ENCODE results near the gene RELB. TPM values are rescaled to one million over a fixed set of nuclear protein-coding genes. Genes with fewer than 3 reads are reported as not detected.

Gene RELB
- total and polyA plus RNA-seq, 7 donors = 6.5 to 44.0 (median 13.2) TPM

GRCh38 chr19:45076851-45077730 is 75.8 kb downstream of the RELB start:
- TF ChIP-seq CTCF (IDR thresholded peaks at IDR 0.05) = no peak
- WGBS, 3 donors = 82 to 85% (median 84%) methylated on average over 15 of the region's 15 CpGs
- intact Hi-C loops (cut with DNase I) = no loop called here
- Histone ChIP-seq H3K4me3 (peak overlapping the region; percentile 67), H3K36me3 (ENCODE audit: insufficient read depth in 1 of 2, low read depth in 1 of 2) (peaks cover 0 to 18% of the 10 kb centered on the region in 2 donors), H3K4me1 (peaks cover 24% of the 10 kb centered on the region), H3K27me3 (ENCODE audit: insufficient read depth in 3 of 3, low read length in 2 of 3) (no peaks in the 10 kb centered on the region), H3K27ac (peak overlapping the region; percentile 41), H3K9me3 (no peaks in the 10 kb centered on the region)
- ATAC-seq (no peak), DNase-seq (no peak)

GRCh38 chr19:45078390-45079062 is 77.3 kb downstream of the RELB start:
- no peaks in the 10 kb centered on the region for H3K9me3 ChIP-seq
- H3K27ac ChIP-seq = peak overlapping the region; percentile 90
- peaks cover 24% of the 10 kb centered on the region for H3K4me1 ChIP-seq
- 54 to 61% (median 55%) methylated on average over 10 of the region's 10 CpGs for WGBS, 3 donors
- H3K27me3 ChIP-seq (ENCODE audit: insufficient read depth in 3 of 3, low read length in 2 of 3) = no peaks in the 10 kb centered on the region
- H3K4me3 ChIP-seq = peak overlapping the region; percentile 100
- intact Hi-C loops (cut with DNase I) = no loop called here
- TF ChIP-seq CTCF (IDR thresholded peaks at IDR 0.05) = no peak
- ATAC-seq (peak; percentile 2 to 15 (median 6)), DNase-seq (no peak)
- H3K36me3 ChIP-seq (ENCODE audit: insufficient read depth in 1 of 2, low read depth in 1 of 2) = peaks cover 0 to 19% of the 10 kb centered on the region in 2 donors

GRCh38 chr19:45079063-45079910 is 78.0 kb downstream of the RELB start, which contains the start of gene GEMIN7:
Gene GEMIN7 (plus strand): TSS chr19:45079260. CDS start chr19:45090115, 10,855 bp downstream.
- 0 to 1% (median 0%) methylated on average over 51 to 61 of the region's 61 CpGs for WGBS, 3 donors
- peak within 1 kb of the TSS; percentile 100 for H3K4me3 ChIP-seq
- no peak for TF ChIP-seq CTCF (IDR thresholded peaks at IDR 0.05)
- ATAC-seq (peak; percentile 91 to 92 (median 92)), DNase-seq (peak; percentile 84 to 89)
- peaks cover 0 to 19% of the 10 kb centered on the region in 2 donors for H3K36me3 ChIP-seq (ENCODE audit: insufficient read depth in 1 of 2, low read depth in 1 of 2)
- intact Hi-C loops (cut with DNase I) = no loop called here
- no peaks in the 10 kb centered on the region for H3K27me3 ChIP-seq (ENCODE audit: insufficient read depth in 3 of 3, low read length in 2 of 3)
- peak within 1 kb of the TSS; percentile 90 for H3K27ac ChIP-seq
- no peaks in the 10 kb centered on the region for H3K9me3 ChIP-seq
- peaks cover 24% of the 10 kb centered on the region for H3K4me1 ChIP-seq

GRCh38 chr19:45079911-45080370 is 78.7 kb downstream of the RELB start:
- 7 to 12% (median 8%) methylated on average over 6 of the region's 6 CpGs for whole genome bisulfite sequencing, 3 donors
- H3K36me3 ChIP-seq (ENCODE audit: insufficient read depth in 1 of 2, low read depth in 1 of 2) = peaks cover 0 to 24% of the 10 kb centered on the region in 2 donors
- no peaks in the 10 kb centered on the region for H3K9me3 ChIP-seq
- ATAC-seq (peak in 1 of 4 donors; percentile 26), DNase-seq (no peak)
- intact Hi-C loops (cut with DNase I) = no loop called here
- no peaks in the 10 kb centered on the region for H3K27me3 ChIP-seq (ENCODE audit: insufficient read depth in 3 of 3, low read length in 2 of 3)
- H3K4me1 ChIP-seq = peaks cover 24% of the 10 kb centered on the region
- peak overlapping the region; percentile 100 for H3K4me3 ChIP-seq
- peak overlapping the region; percentile 90 for H3K27ac ChIP-seq
- TF ChIP-seq CTCF (IDR thresholded peaks at IDR 0.05) = no peak
